Stimulated activated CD8-positive, alpha-beta memory T cell treated with anti-CD3 and anti-CD28 coated beads, Interleukin-7, amount 100 ng/mL, for 48 hours (primary cell): ENCODE results near the gene NSD2.
"Not testable (repeated sequence)": the region's sequence is repeated elsewhere in the genome, so short reads cannot be mapped to it uniquely, and the experiment has no call there.

Experiments used
- DNase-seq, 2 donors: peaks; one replicate each; pipeline ENCODE4 v3.0.0-alpha.2; 2020; ENCODE audit warnings: low read depth in 1 of 2; ENCODE audit errors: extremely low read depth in 1 of 2

The NSD2 gene

GRCh38 chr4:1841887-1842210, 29.3 kb upstream of the NSD2 start:
- no peak for DNase-seq

GRCh38 chr4:1842339-1842895, 28.8 kb upstream of the NSD2 start:
- DNase-seq, result no peak

DNA sequence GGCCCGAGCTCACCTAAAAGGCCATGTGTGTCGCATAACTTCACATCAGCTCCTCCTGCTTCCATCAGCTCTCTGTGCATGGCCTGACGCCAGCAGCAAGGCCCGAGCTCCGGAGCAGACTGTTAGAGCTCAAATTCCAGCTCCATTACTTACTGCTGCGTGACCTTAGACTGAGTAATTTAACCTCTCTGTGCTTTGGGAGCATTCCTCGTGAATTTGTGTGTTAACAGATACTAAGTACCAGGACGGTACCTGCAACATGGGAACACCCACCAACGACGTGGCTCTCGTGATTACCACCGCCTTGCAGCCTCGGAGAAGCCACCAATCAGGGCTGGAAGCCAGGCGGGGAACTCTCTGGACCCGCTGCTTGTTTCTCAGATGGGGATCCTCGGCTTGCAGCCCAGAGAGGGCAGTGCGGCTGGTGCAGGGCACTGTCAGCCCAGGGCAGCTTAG, 28.2 kb upstream of the NSD2 start:
- no peak for DNase-seq

GRCh38 chr4:1843852-1844251, 27.3 kb upstream of the NSD2 start:
- DNase-seq, result no peak

GRCh38 chr4:1844618-1845017, 26.6 kb upstream of the NSD2 start:
- DNase-seq, result not testable (repeated sequence)

DNA sequence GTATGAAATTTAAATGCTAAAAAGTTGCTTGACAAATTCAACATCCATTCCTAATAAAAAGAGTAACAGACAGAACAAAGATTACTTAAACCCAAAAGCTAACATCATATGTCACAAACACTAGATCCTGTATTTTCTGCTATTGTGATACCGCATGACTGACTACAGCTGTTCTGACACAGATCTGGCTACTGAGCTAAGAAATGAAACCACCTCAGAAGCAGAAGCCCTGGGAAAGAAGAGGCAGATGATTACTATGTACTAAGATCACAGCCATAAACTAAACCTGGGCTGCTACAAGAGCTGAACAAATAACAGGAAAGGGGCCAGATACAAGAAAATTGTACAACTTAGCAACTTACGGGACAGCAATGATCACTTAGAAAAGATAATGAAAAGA, 24.6 kb upstream of the NSD2 start:
- no peak for DNase-seq

GRCh38 chr4:1850276-1850675, 20.9 kb upstream of the NSD2 start:
- no peak for DNase-seq

GRCh38 chr4:1851160-1851559, 20.0 kb upstream of the NSD2 start:
- DNase-seq, result no peak

DNA sequence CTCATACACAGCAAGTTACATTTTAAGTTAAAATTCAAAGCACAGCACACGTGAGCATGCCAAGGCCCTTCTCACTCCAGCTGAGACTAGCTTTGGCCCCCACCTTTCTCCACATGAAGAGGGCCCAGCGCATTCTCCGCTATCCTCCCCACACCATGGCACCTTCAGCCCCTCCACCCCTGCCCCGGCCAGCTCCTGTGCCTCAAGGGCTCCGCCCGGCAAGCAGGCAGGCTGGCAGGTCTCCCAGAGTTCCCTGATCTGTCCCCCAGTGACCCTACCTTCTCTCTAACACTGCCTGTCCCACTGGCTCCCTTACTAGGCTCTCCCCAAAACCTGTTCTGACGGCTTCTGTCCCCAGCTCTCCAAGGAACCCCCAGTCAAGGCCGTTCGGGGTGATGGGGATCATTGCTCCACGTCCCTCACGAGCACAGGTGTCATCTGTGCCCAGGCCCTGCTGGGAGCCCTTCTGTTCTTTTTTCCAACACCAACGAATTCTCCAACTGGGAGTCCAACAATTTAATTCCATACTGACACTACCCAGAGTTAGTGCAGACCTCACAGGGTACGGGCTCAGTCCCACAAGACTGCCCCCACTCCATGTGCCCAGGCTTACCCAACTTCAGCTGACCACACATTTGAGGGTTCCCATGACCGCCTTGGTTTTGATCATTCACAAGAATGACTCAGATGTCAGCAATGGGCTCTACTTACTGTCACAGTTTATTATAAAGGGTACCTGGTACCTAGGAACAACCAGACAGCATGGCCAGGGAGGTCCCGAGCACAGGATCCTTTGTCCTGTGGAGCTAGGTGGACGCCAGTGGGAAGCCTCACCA, 19.4 kb upstream of the NSD2 start:
- DNase-seq, result no peak

DNA sequence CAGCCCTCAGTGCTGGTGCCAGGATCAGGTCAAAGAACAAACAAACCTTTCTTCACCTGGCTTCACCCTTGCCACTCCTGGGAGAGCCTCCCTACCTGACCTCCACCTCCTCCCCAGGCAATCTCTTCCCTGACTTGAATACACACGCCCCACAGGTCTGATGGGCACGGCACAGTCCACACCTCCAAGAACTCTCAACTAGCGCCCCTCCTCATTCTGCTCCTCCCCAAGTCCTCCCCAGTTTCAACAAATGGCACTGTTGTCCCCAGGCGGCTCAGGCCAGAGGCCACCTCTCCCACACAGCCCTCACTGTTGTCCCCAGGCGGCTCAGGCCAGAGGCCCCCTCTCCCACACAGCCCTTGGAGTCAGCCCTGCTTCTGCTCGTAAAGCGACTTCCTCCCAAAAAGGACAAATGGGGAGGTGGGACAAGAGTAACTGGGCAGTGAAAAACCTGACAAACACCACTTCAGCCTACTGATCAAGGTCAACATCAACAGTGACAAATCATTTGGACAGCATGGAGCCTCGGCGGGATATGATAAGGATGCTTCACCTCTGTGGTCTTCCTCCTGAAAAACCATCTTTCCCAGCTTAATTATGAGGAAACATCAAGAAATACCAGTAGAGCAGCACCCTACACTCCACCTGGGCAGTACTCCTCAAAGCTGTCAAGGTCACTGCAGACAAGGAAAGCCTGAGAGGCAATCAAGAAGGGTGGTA, 18.1 kb upstream of the NSD2 start:
- DNase-seq, result no peak

- DNase-seq, result no peak
Measured at GRCh38 chr4:1854752-1855151, 16.4 kb upstream of the NSD2 start.

DNA sequence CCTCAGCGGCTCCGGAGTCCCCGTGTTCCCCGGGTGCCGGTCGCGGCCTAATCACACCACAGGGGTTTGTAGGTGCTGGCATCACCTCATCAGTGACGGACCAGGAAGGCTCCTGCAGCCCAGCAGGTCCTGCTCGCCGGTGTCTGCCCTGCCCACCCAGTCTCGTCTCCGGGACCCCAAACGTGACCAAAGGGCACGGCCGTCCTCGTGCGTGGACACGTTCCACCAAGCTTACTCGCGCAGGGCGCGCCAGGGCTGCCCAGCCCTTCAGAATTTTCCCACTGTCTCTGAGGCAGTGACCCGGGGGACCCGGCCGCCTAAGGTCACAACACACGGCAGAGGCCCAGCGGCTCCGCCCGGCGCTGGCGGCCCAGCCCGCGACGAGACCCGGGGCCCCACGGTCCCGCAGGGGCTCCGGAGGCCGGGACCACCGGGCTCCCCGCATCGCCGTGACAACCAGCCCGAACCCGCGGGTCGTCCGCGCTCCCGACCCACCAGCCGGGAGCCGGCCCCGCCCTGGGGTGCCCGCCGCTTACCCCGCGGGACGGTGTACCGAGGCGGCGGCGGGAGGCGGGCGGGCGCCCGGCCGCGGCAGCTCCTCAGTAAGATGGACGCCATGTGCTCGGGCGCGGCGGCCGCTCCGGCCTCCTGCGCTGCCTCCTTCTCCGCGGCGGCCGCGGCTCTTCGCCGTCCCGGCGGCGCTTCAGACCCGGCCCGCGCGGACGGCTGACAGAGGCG, 15.7 kb upstream of the NSD2 start:
- DNase-seq, result no peak

DNA sequence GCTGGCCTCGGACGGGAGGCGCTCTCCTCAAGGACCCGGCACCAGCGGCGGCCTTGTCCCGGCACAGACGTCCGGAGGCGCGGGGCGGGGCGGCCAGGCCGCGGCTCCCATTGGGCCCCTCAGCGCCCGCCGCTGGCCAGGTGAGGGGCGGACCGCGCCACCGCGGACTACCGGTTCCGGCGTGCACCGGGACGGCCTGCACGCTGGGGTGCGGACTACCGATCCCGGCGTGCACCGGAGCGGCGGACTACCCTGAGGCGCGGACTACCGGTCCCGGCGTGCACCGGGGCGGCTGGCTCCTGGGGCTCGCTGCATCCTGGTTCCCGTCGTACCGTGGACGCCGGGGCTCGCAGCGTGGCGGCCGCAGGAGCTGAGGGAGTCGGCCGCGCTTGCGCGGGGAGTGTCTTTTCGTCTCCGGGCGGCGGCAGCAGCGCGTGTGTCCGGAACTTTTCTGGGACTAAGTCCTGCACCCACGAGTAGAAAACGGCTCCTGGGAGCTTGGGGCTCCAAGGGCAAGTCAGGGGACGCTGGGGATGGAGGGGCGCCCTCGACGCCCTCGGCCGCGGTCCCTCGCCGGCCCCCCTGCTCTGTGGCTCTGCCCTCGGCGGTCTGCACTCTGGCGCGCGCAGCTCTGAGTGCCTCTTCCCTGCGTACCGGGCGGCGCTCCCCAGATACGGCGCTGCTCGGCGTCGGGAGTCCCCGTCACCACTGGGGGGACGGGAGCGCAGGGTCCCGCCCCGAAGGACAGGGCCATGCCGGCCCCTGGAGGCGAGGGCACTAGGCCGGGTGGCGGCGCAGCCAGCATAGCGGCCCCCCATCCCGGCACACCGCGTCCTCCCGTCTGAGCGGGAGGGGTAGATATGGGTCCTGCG, 14.9 kb upstream of the NSD2 start, which contains the start of gene LETM1:
TSS of gene LETM1 (minus strand) at position 86 of the 872 bp plus-strand sequence. CDS start 206 bp downstream, outside the sequence.
- peak; percentile 93 to 95 for DNase-seq

GRCh38 chr4:1856943-1857699, 14.1 kb upstream of the NSD2 start:
- no peak for DNase-seq

DNA sequence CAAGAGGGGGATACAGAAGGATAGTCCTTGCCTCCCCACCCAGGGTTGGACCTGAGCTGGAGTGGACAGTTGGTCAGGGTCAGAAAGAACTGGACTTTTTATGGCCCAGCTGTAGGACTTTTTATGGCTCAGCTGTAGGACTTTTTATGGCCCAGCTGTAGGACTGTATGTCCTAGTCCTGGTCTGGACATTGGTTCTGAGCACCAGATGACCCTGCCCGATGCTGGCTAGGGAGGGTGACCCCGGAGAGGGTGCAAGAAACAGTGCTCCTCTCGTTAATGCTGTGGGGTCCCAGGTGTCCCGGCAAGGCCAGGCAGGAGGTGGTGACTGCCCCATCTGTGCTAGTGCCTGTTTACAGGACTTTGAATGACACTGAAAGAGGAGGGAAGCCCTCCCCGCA, 13.3 kb upstream of the NSD2 start:
- no peak for DNase-seq

DNA sequence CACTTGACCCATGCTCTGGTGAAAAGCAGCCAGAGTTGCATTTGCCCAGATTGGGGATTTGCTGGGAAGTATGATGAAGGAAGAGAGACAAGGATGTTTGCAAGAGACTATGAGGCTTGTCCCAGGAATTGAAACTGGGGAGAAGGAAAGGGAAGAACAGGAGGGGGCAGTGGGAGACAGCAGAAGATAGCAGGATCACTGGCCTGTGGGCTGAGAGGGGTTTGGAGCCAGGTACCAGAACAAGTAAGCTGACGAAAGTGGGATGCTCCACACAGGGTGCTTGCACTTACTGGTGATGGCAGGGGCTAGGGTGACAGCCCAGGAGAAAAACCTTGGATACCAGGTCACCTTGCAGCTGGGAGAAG, 11.8 kb upstream of the NSD2 start:
- DNase-seq, result no peak

DNA sequence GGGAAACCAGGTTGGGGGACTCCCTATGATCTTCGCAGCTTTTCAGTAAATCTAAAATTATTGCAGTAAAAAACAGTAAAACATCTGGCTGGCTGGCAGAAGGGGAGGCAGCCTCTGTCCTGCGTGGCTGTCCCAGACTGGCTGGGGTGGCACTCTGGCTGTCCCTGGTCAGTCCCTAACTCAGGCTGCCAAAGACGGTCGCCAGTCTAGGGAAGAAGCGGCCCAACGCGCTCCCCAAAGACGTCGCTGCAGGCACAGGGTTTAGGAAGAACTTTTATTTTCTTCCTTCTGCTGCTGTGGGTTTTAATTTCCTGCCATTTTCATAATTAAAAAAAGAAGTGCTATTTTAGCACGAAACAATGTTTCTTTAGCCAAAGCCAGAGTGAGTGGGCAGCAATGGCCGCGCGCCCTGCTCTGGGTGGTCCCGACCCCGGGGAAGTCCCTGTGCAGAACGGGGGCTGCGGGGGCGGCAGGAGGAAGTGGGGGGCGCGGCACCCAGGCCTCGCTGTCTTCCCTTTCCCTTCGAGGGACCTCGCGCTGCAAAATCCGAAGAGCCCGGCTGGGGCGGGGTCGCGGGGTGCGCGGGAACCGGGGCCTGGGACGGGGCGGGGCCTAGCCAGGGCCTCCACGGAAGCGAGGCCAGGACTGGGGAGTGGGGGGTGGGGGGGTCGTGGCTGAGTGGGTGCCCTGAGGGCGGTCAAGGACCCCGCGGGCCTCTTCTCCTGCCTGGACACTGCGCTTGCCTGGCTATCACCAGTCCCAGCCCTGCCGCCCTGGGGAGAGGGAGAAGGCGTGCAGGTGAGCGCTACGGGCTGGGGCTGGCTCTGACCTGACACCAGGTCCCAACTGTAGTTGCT, 8.9 kb upstream of the NSD2 start:
- no peak for DNase-seq

DNA sequence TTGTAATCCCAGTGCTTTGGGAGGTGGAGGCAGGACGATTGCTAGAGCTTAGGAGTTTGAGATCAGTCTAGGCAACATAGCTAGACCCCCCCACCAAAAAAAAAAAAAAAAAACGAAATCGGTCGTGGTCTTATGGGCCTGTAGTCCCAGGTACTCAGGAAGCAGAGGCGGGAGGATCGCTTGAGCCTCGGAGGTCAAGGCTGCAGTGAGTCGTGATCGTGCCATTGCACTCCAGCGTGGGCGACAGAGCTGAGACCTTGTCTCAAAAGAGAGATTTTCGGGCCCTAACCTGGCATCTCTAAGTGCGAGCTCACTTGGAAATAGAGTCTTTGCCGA, 8.3 kb upstream of the NSD2 start:
- no peak for DNase-seq
